A549 (cell line): Measurements from ENCODE around the gene ACR. TPM values are rescaled to one million over a fixed set of nuclear protein-coding genes. Genes with fewer than 3 reads are reported as not detected.

Experiments used
- ATAC-seq, 2 experiments: fragments of 200-7000 bp in 1 of 2; fragments of >200 bp in 1 of 2; cut with Nextera tagmentation in 1 of 2; cut with Tn5 transposase in 1 of 2; 3 replicates each; pipeline versions ENCODE4 v1.8.0 to v1.9.1; 2018 to 2020; ENCODE audit warnings: mild to moderate bottlenecking in 1 of 2, moderate library complexity in 1 of 2
- CTCF ChIA-PET: fragments of 300-600 bp; sonication (Branson Sonifier 250); formaldehyde crosslinking; extraction: SDS; loops from one replicate; lab custom pipeline; 2021; ENCODE audit warnings: antibody characterized with exemption, inconsistent platforms; lab: Yijun Ruan, JAX
- POLR2A ChIA-PET: fragments of 350-600 bp; formaldehyde crosslinking; extraction: SDS; loops from one replicate; lab custom pipeline; 2021; ENCODE audit warnings: antibody characterized with exemption, inconsistent platforms; lab: Yijun Ruan, JAX
- DNase-seq, 2 experiments: peaks; one replicate each; pipeline versions ENCODE4 v3.0.0 to v3.0.0-alpha.2; 2011 to 2016; ENCODE audit warnings: low read depth in 1 of 2, low spot score in 1 of 2
- FAIRE-seq: peaks from 2 replicates; lab custom pipeline; 2011; peaks lifted over from hg19 to GRCh38; lab: Jason Lieb, UNC
- H3K27ac ChIP-seq, 2 experiments: fragments of >200 bp; sonication (Bioruptor Twin); formaldehyde crosslinking; 3 replicates each; pipeline ENCODE4 v1.5.1; 2016 to 2017
- H3K4me1 ChIP-seq: fragments of >200 bp; sonication (Bioruptor Twin); formaldehyde crosslinking; 3 replicates; pipeline ENCODE4 v1.6.1; 2016
- H3K4me2 ChIP-seq: fragments of >200 bp; sonication (Bioruptor Twin); formaldehyde crosslinking; 3 replicates; pipeline ENCODE4 v1.6.1; 2016
- H3K4me3 ChIP-seq: fragments of >200 bp; sonication (Bioruptor Twin); formaldehyde crosslinking; 3 replicates; pipeline ENCODE4 v1.5.1; 2016
- H3K9me3 ChIP-seq: fragments of >200 bp; sonication (Bioruptor Twin); formaldehyde crosslinking; 3 replicates; pipeline ENCODE4 v1.6.1; 2016
- ATOH8 ChIP-seq: fragments of 250-450 bp; sonication (Bioruptor Pico); IDR thresholded peaks from 2 replicates; pipeline ENCODE4 v1.5.0; 2020; ENCODE audit warnings: low read depth, mild to moderate bottlenecking, moderate library complexity
- BHLHE40 ChIP-seq: IDR thresholded peaks from 2 replicates; pipeline ENCODE4 v1.6.1; 2012; ENCODE audit warnings: low read depth, low read length, inconsistent platforms
- CBX8 ChIP-seq: fragments of 200-600 bp; sonication (generic); IDR thresholded peaks from 2 replicates; pipeline ENCODE4 v1.6.1; 2016
- CEBPB ChIP-seq, 2 experiments: fragments of >200 bp in 1 of 2; sonication (Bioruptor Twin) in 1 of 2; formaldehyde crosslinking in 1 of 2; IDR thresholded peaks; 2 replicates each; pipeline ENCODE4 v1.6.1; 2012 to 2016
- CHD2 ChIP-seq: fragments of 150-350 bp; IDR thresholded peaks from 2 replicates; pipeline ENCODE4 v1.6.1; 2014; ENCODE audit warnings: low read length; ENCODE audit not compliant: partially characterized antibody
- CHD4 ChIP-seq: fragments of 200-600 bp; sonication (generic); IDR thresholded peaks from 2 replicates; pipeline ENCODE4 v1.6.1; 2016; ENCODE audit warnings: antibody characterized with exemption, mild to moderate bottlenecking, borderline replicate concordance
- EHF ChIP-seq: fragments of 250-450 bp; sonication (Bioruptor Pico); IDR thresholded peaks from 2 replicates; pipeline ENCODE4 v1.5.0; 2020; ENCODE audit warnings: mild to moderate bottlenecking
- EP300 ChIP-seq, 2 experiments: fragments of >200 bp; sonication (Bioruptor Twin); formaldehyde crosslinking; IDR thresholded peaks; 2 replicates in 1 of 2; 3 replicates in 1 of 2; pipeline ENCODE4 v1.6.1; 2016 to 2017
- ESRRA ChIP-seq: fragments of 150-350 bp; IDR thresholded peaks from 2 replicates; pipeline ENCODE4 v1.6.1; 2014; ENCODE audit warnings: mild to moderate bottlenecking, low read length, borderline replicate concordance
- FOXS1 ChIP-seq: fragments of 250-450 bp; sonication (Bioruptor Pico); IDR thresholded peaks from 2 replicates; pipeline ENCODE4 v1.5.0; 2020; ENCODE audit warnings: mild to moderate bottlenecking, moderate library complexity
- HES2 ChIP-seq: fragments of >200 bp; sonication (Bioruptor Twin); formaldehyde crosslinking; IDR thresholded peaks from 2 replicates; pipeline ENCODE4 v1.6.1; 2016
- HEYL ChIP-seq: fragments of 250-450 bp; sonication (Bioruptor Pico); IDR thresholded peaks from 2 replicates; pipeline ENCODE4 v1.8.0; 2021; ENCODE audit warnings: mild to moderate bottlenecking, moderate library complexity
- HOXA7 ChIP-seq: fragments of 250-450 bp; sonication (Bioruptor Pico); IDR thresholded peaks from 2 replicates; pipeline ENCODE4 v1.5.0; 2020; ENCODE audit warnings: mild to moderate bottlenecking, moderate library complexity
- HOXB5 ChIP-seq: fragments of 250-450 bp; sonication (Bioruptor Pico); IDR thresholded peaks from 2 replicates; pipeline ENCODE4 v1.5.0; 2020; ENCODE audit warnings: mild to moderate bottlenecking, moderate library complexity
- JUN ChIP-seq, 2 experiments: fragments of >200 bp; sonication (Bioruptor Twin); formaldehyde crosslinking; IDR thresholded peaks; 2 replicates in 1 of 2; 3 replicates in 1 of 2; pipeline ENCODE4 v1.6.1; 2016 to 2017
- JUNB ChIP-seq: fragments of >200 bp; sonication (Bioruptor Twin); formaldehyde crosslinking; IDR thresholded peaks from 2 replicates; pipeline ENCODE4 v1.6.1; 2016
- KDM5A ChIP-seq: fragments of 200-600 bp; sonication (generic); IDR thresholded peaks from 2 replicates; pipeline ENCODE4 v1.6.1; 2016; ENCODE audit warnings: antibody characterized with exemption, mild to moderate bottlenecking
- MAFK ChIP-seq: fragments of 450-650 bp; IDR thresholded peaks from 2 replicates; pipeline ENCODE4 v1.6.1; 2014; ENCODE audit not compliant: partially characterized antibody
- MAX ChIP-seq: IDR thresholded peaks from 2 replicates; pipeline ENCODE4 v1.6.1; 2012
- PHF8 ChIP-seq: fragments of 200-600 bp; sonication (generic); IDR thresholded peaks from 2 replicates; pipeline ENCODE4 v1.6.1; 2016; ENCODE audit warnings: low read depth, mild to moderate bottlenecking, antibody characterized with exemption, moderate library complexity, borderline replicate concordance
- POLR2A ChIP-seq: IDR thresholded peaks from 2 replicates; pipeline ENCODE4 v1.6.1; 2012; ENCODE audit warnings: mild to moderate bottlenecking, low read length
- RCOR1 ChIP-seq: fragments of 150-350 bp; IDR thresholded peaks from 2 replicates; pipeline ENCODE4 v1.6.1; 2014; ENCODE audit warnings: antibody characterized with exemption, low read length, low read depth
- REST ChIP-seq: fragments of 200-600 bp; sonication (generic); IDR thresholded peaks from 2 replicates; pipeline ENCODE4 v1.6.1; 2016; ENCODE audit warnings: antibody characterized with exemption, mild to moderate bottlenecking, moderate library complexity
- RFX5 ChIP-seq: fragments of 450-650 bp; IDR thresholded peaks from 2 replicates; pipeline ENCODE4 v1.7.1; 2014; ENCODE audit warnings: antibody characterized with exemption, mild to moderate bottlenecking, moderate library complexity
- RNF2 ChIP-seq: fragments of 200-600 bp; sonication (generic); IDR thresholded peaks from 2 replicates; pipeline ENCODE4 v1.6.1; 2016; ENCODE audit warnings: low read depth, mild to moderate bottlenecking, antibody characterized with exemption, moderate library complexity, borderline replicate concordance
- SMC3 ChIP-seq: fragments of >200 bp; sonication (Bioruptor Twin); formaldehyde crosslinking; IDR thresholded peaks from 3 replicates; pipeline ENCODE4 v1.6.1; 2018; ENCODE audit warnings: inconsistent platforms
- TFCP2L1 ChIP-seq: fragments of 250-450 bp; sonication (Bioruptor Pico); IDR thresholded peaks from 2 replicates; pipeline ENCODE4 v1.5.0; 2021; ENCODE audit warnings: mild to moderate bottlenecking
- ZC3H11A ChIP-seq: fragments of 450-650 bp; IDR thresholded peaks from 2 replicates; pipeline ENCODE4 v1.6.1; 2014; ENCODE audit warnings: antibody characterized with exemption, mild to moderate bottlenecking
- ZFP36 ChIP-seq: fragments of 450-650 bp; IDR thresholded peaks from 2 replicates; pipeline ENCODE4 v1.6.1; 2014; ENCODE audit warnings: borderline replicate concordance; ENCODE audit not compliant: partially characterized antibody
- ZNF302 ChIP-seq: fragments of 250-450 bp; sonication (Bioruptor Pico); IDR thresholded peaks from 2 replicates; pipeline ENCODE4 v1.9.0; 2021; ENCODE audit warnings: inconsistent platforms, mild to moderate bottlenecking, moderate library complexity
- WGBS: methylation state at CpG from one replicate; pipeline ENCODE4 v1.1.6; 2017; ENCODE audit errors: missing lambda C conversion rate; 5-methylcytosine and 5-hydroxymethylcytosine counted together
- polyA plus RNA-seq, 4 experiments: library from polyadenylated mRNA; depleted of rRNA in 3 of 4; stranded (reverse); fragments of >200 nt; fragmentation: RNase III in 1 of 4; extraction: RNeasy Plus Mini Kit Qiagen cat#74134 plus additional on column Dnase treatment in 1 of 4; gene quantifications; 2 replicates in 3 of 4; 3 replicates in 1 of 4; pipeline ENCODE4 v1.2.3, GENCODE V29; 2011 to 2017

Gene ACR
- polyA plus RNA-seq, 2 of the 4 experiments (the other 2 are of a cell fraction), result not detected

GRCh38 chr22:50703726-50704509, 34.1 kb upstream of the ACR start (continued):
- no peak for TF ChIP-seq MAX
- no peak for TF ChIP-seq RFX5
- no peak for TF ChIP-seq ZFP36

GRCh38 chr22:50704510-50705218, 33.3 kb upstream of the ACR start:
- DNase-seq (no peak), FAIRE-seq (no peak), ATAC-seq (no peak)
- H3K4me1 ChIP-seq, result no peaks in the 10 kb centered on the region
- POLR2A ChIA-PET, result no interaction called here
- no peaks in the 10 kb centered on the region for H3K9me3 ChIP-seq
- no peak overlapping the region for H3K27ac ChIP-seq
- 89% methylated on average over 20 of the region's 37 CpGs for WGBS
- no peak overlapping the region for H3K4me2 ChIP-seq
- H3K4me3 ChIP-seq, result no peak overlapping the region
- TF ChIP-seq JUNB (no peak), ATOH8 (CRISPR knock-in tag) (no peak), EHF (CRISPR knock-in tag) (no peak), EP300 (IDR thresholded peaks at IDR 0.05) (no peak), CHD2 (no peak), ZNF302 (CRISPR knock-in tag) (no peak), PHF8 (no peak)
- TF ChIP-seq, all 56 proteins: peak for 0
- CTCF ChIA-PET, result interaction anchor here (1.0 kb wide), 1 partner anchor 28 kb away, joined by 3 read pairs; no protein-coding TSS in a partner anchor

GRCh38 chr22:50705219-50705691, 32.7 kb upstream of the ACR start:
- H3K27ac ChIP-seq, result no peak overlapping the region

GRCh38 chr22:50705851-50706351, 32.1 kb upstream of the ACR start:
- CTCF ChIA-PET, result no interaction called here
- no peak for DNase-seq
- WGBS, result 95% methylated on average over 6 of the region's 27 CpGs
- H3K4me1 ChIP-seq, result no peaks in the 10 kb centered on the region
- no peaks in the 10 kb centered on the region for H3K9me3 ChIP-seq
- no peak for FAIRE-seq
- POLR2A ChIA-PET, result no interaction called here
- ATAC-seq, result no peak
- no peak overlapping the region for H3K4me3 ChIP-seq
- no peak overlapping the region for H3K27ac ChIP-seq
- no peak overlapping the region for H3K4me2 ChIP-seq
- TF ChIP-seq KDM5A, result no peak
- TF ChIP-seq ZC3H11A, result no peak
- no peak for TF ChIP-seq JUNB
- no peak for TF ChIP-seq REST
- no peak for TF ChIP-seq JUN (IDR thresholded peaks at IDR 0.05)
- TF ChIP-seq EHF (CRISPR knock-in tag), result no peak
- no peak for TF ChIP-seq HES2
- TF ChIP-seq ZFP36, result no peak
- no peak for TF ChIP-seq CHD4

More at GRCh38 chr22:50705219-50705691, 32.7 kb upstream of the ACR start:
- POLR2A ChIA-PET, result no interaction called here
- CTCF ChIA-PET, result no interaction called here
- FAIRE-seq (no peak), DNase-seq (no peak), ATAC-seq (no peak)
- Histone ChIP-seq H3K4me2 (no peak overlapping the region), H3K4me3 (no peak overlapping the region), H3K4me1 (no peaks in the 10 kb centered on the region)
- 93% methylated on average over 16 of the region's 23 CpGs for WGBS
- TF ChIP-seq FOXS1 (CRISPR knock-in tag), result no peak
- no peak for TF ChIP-seq RNF2
- no peak for TF ChIP-seq HOXA7 (CRISPR knock-in tag)
- TF ChIP-seq HES2, result no peak
- no peak for TF ChIP-seq HOXB5 (CRISPR knock-in tag)
- TF ChIP-seq JUNB, result no peak
- TF ChIP-seq BHLHE40, result no peak
- TF ChIP-seq RCOR1, result no peak
- TF ChIP-seq ESRRA, result no peak
- TF ChIP-seq EHF (CRISPR knock-in tag), result no peak
- no peak for TF ChIP-seq MAX
- TF ChIP-seq TFCP2L1 (CRISPR knock-in tag), result no peak
- TF ChIP-seq CEBPB (IDR thresholded peaks at IDR 0.05), result no peak
- no peak for TF ChIP-seq SMC3
- TF ChIP-seq HEYL (CRISPR knock-in tag), result no peak
- TF ChIP-seq MAFK, result no peak
- no peak for TF ChIP-seq CBX8
- no peak for TF ChIP-seq POLR2A
- TF ChIP-seq, all 56 proteins: peak for 0
- H3K9me3 ChIP-seq, result no peaks in the 10 kb centered on the region
